ENCODE results near the gene LANCL2. TPM values are rescaled to one million over a fixed set of nuclear protein-coding genes. Genes with fewer than 3 reads are reported as not detected.

Gene LANCL2
- total and polyA plus RNA-seq, 2 of the 4 experiments (the other 2 are of a cell fraction) = 11.7 to 17.9 TPM

GRCh38 chr7:55468495-55468894 lies 103.4 kb downstream of the LANCL2 start:
- H3K23ac ChIP-seq (ENCODE audit: low read depth, low read length) = no peak overlapping the region
- ChIA-PET POLR2A (ENCODE audit: unreplicated experiment) (no interaction called here), CTCF (no interaction called here)
- intact Hi-C loops (cut with micrococcal nuclease) (no loop called here), dilution Hi-C loops (cut with HindIII; ENCODE audit: low sequenced_read_pairs, unreplicated experiment) (no loop called here), in situ Hi-C loops (cut with MboI; ENCODE audit: low sequenced_read_pairs) (no loop called here)
- no peak overlapping the region for H2BK20ac ChIP-seq (ENCODE audit: low read depth, low read length)
- no peak overlapping the region for H3K9ac ChIP-seq (ENCODE audit: low read depth, low read length)
- no peak overlapping the region for H2BK5ac ChIP-seq (ENCODE audit: low read depth, low read length, poor library complexity, severe bottlenecking)
- no peak for ATAC-seq (ENCODE audit: low read depth)
- H4K8ac ChIP-seq (ENCODE audit: low read depth in 2 of 2, low read length in 2 of 2) = no peak overlapping the region
- H4K5ac ChIP-seq (ENCODE audit: low read depth, low read length) = no peak overlapping the region
- H3K36me3 ChIP-seq (ENCODE audit: control insufficient read depth, insufficient read depth, low read length) = peaks cover 26% of the 10 kb centered on the region
- peaks cover 10% of the 10 kb centered on the region for H4K20me1 ChIP-seq (ENCODE audit: insufficient read depth, low read length)
- H3K4ac ChIP-seq (ENCODE audit: low read depth, low read length) = no peak overlapping the region
- BruUV-seq (replicated peaks) = no TSS peak
- no peak overlapping the region for H2AFZ ChIP-seq (replicated peaks; ENCODE audit: low read length, poor library complexity)
- no peak overlapping the region for H3K4me2 ChIP-seq (ENCODE audit: low read depth, low read length)
- no peak overlapping the region for H4K91ac ChIP-seq (ENCODE audit: insufficient read depth, low read depth, low read length)
- no peak overlapping the region for H2AK9ac ChIP-seq (replicated peaks; ENCODE audit: low read depth, low read length, poor library complexity)
- H3K27ac ChIP-seq (ENCODE audit: insufficient read depth, low read length) = no peak overlapping the region
- no peak overlapping the region for H3K56ac ChIP-seq (ENCODE audit: extremely low read depth, insufficient read depth, low read length)
- H3K4me3 ChIP-seq (ENCODE audit: insufficient read depth, low read depth, low read length) = no peak overlapping the region
- no peak overlapping the region for H2AK5ac ChIP-seq (ENCODE audit: low read depth, low read length)
- WGBS, 2 experiments (ENCODE audit: extremely low coverage in 2 of 2, insufficient read length in 1 of 2) = 100% methylated on average over 4 of the region's 8 CpGs; no CpG with 5 or more reads in 1 of the 2 experiments
- no peak overlapping the region for H2BK120ac ChIP-seq (ENCODE audit: low read depth, low read length)
- peaks cover 4% of the 10 kb centered on the region; the same call in 1 of the 2 replicates for H3K9me1 ChIP-seq (ENCODE audit: insufficient read depth, low read length)
- no peak overlapping the region for H3K18ac ChIP-seq (ENCODE audit: low read depth, low read length)
- no peak overlapping the region for H3K14ac ChIP-seq (replicated peaks; ENCODE audit: low read depth, low read length)
- no peak for DNase-seq
- no peak overlapping the region for H2BK15ac ChIP-seq (ENCODE audit: low read depth, low read length)
- H3K27me3 ChIP-seq (ENCODE audit: control insufficient read depth, insufficient read depth, low read length) = no peaks in the 10 kb centered on the region
- H3K79me1 ChIP-seq (ENCODE audit: low read depth in 1 of 2, low read length in 2 of 2) = peaks cover 17 to 29% of the 10 kb centered on the region in 2 experiments; a peak in 3 of 4 replicates
- peaks cover 4% of the 10 kb centered on the region; the same call in 1 of the 2 replicates for H3K4me1 ChIP-seq (ENCODE audit: control insufficient read depth, insufficient read depth, low read length)
- TF ChIP-seq, protein P1, sequence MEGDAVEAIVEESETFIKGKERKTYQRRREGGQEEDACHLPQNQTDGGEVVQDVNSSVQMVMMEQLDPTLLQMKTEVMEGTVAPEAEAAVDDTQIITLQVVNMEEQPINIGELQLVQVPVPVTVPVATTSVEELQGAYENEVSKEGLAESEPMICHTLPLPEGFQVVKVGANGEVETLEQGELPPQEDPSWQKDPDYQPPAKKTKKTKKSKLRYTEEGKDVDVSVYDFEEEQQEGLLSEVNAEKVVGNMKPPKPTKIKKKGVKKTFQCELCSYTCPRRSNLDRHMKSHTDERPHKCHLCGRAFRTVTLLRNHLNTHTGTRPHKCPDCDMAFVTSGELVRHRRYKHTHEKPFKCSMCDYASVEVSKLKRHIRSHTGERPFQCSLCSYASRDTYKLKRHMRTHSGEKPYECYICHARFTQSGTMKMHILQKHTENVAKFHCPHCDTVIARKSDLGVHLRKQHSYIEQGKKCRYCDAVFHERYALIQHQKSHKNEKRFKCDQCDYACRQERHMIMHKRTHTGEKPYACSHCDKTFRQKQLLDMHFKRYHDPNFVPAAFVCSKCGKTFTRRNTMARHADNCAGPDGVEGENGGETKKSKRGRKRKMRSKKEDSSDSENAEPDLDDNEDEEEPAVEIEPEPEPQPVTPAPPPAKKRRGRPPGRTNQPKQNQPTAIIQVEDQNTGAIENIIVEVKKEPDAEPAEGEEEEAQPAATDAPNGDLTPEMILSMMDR (conservative IDR thresholded peaks at IDR 0.05; ENCODE audit: low read depth, low read length) = no peak
- TF ChIP-seq MXI1 (IDR thresholded peaks at IDR 0.05; ENCODE audit: borderline replicate concordance, low read depth, low read length) = no peak
- no peak for TF ChIP-seq CHD1 (IDR thresholded peaks at IDR 0.05; ENCODE audit: low read depth, low read length)
- no peak for TF ChIP-seq RAD21 (IDR thresholded peaks at IDR 0.05; ENCODE audit: low read length)
- TF ChIP-seq POLR2A (IDR thresholded peaks at IDR 0.05; ENCODE audit: low read depth, low read length) = no peak
- TF ChIP-seq SMC3 (IDR thresholded peaks at IDR 0.05; ENCODE audit: low read depth, low read length) = no peak
- no peak for TF ChIP-seq FOS (IDR thresholded peaks at IDR 0.05; ENCODE audit: low read depth, low read length)
- TF ChIP-seq BHLHE40 (IDR thresholded peaks at IDR 0.05; ENCODE audit: low read depth, low read length) = no peak
- H3K9me3 ChIP-seq (ENCODE audit: control insufficient read depth, insufficient read depth, low read length) = no peaks in the 10 kb centered on the region

Measured in IMR-90 (cell line).